Loucy (cell line): ENCODE data around the gene OR5V1.

ENCODE experiments used
- CTCF ChIP-seq: fragments of 200-600 bp; sonication (generic); conservative IDR thresholded peaks from 2 replicates; pipeline ENCODE4 v1.5.1; 2014; ENCODE audit warnings: mild to moderate bottlenecking, antibody characterized with exemption, low read length
- EZH2phosphoT487 ChIP-seq: fragments of 200-600 bp; IDR thresholded peaks from 2 replicates; pipeline ENCODE4 v1.6.1; 2018; ENCODE audit warnings: antibody characterized with exemption, mild to moderate bottlenecking, moderate library complexity, borderline replicate concordance

- TF ChIP-seq CTCF, result no peak
- no peak for TF ChIP-seq EZH2phosphoT487
Observed at GRCh38 chr6:29395331-29395730, 26.7 kb upstream of the OR5V1 start, which contains the start of gene OR12D2.
